Activated naive CD4-positive, alpha-beta T cell treated with Interleukin-2 at 50 U/mL for 16 hours (primary cell): ENCODE results near the gene LRP1.

Source experiments
- DNase-seq: peaks from one replicate; pipeline ENCODE4 v3.0.0-alpha.2; 2020

LRP1 gene

GRCh38 chr12:57198329-57198728 lies 70.0 kb downstream of the LRP1 start:
- DNase-seq: no peak

DNA sequence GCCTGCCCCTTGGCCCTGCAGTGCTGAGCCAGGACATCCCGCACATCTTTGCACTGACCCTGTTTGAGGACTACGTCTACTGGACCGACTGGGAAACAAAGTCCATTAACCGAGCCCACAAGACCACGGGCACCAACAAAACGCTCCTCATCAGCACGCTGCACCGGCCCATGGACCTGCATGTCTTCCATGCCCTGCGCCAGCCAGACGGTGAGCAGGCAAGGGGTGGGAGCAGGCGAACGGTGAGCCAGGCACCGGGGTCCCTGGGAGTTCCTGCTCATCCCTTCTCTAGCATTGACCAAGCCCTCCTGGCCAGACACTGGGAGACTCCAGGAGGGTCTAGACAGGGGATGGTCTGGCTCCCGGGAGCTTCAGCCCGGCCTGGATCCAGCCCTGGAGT lies 70.9 kb downstream of the LRP1 start:
- no peak for DNase-seq

- no peak for DNase-seq
These were observed 72.2 kb downstream of the LRP1 start for GRCh38 chr12:57200497-57200896.

DNA sequence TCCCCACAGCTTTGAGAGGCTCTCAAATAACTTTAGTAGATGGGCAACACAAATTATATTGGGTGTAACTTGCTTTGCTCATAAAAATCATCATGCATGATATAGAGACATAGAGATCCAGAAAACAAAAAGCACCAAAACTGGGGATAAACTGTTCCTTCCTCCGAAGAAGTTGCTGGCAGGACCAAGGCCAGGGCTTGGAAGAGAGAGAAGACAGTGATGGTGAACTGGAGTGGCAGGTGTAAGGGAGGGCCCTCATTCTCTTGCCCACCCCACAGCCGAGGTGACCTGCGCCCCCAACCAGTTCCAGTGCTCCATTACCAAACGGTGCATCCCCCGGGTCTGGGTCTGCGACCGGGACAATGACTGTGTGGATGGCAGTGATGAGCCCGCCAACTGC lies 72.9 kb downstream of the LRP1 start:
- no peak for DNase-seq

GRCh38 chr12:57201631-57202030 lies 73.3 kb downstream of the LRP1 start:
- DNase-seq: no peak

GRCh38 chr12:57202321-57202720 lies 74.0 kb downstream of the LRP1 start:
- no peak for DNase-seq

DNA sequence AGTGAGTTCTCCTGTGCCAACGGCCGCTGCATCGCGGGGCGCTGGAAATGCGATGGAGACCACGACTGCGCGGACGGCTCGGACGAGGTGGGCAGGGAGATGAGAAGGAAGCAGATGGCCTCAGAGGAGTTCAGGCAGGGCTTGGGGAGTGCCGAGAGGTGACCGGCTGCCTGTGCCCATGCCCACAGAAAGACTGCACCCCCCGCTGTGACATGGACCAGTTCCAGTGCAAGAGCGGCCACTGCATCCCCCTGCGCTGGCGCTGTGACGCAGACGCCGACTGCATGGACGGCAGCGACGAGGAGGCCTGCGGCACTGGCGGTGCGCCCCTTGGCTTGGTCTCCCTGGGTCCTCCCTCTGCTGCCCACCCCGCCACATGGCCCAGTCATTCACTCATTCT lies 74.9 kb downstream of the LRP1 start:
- DNase-seq: no peak

GRCh38 chr12:57203791-57204190 lies 75.5 kb downstream of the LRP1 start:
- no peak for DNase-seq

- DNase-seq: no peak
These were observed 76.2 kb downstream of the LRP1 start for GRCh38 chr12:57204454-57204853.

DNA sequence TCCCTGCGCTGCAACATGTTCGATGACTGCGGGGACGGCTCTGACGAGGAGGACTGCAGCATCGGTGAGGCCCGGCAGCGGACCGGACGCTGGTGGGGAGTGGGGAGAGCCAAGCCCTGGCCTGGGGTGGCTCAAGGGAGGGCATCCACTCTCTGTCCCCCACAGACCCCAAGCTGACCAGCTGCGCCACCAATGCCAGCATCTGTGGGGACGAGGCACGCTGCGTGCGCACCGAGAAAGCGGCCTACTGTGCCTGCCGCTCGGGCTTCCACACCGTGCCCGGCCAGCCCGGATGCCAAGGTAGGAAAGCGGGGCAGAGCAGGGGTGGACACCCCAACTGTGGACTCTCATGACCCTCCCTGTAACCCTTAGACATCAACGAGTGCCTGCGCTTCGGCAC lies 76.9 kb downstream of the LRP1 start:
- no peak for DNase-seq

GRCh38 chr12:57205931-57206330 lies 77.6 kb downstream of the LRP1 start:
- DNase-seq: no peak

- DNase-seq: no peak
These were observed 79.7 kb downstream of the LRP1 start for GRCh38 chr12:57207731-57208630.

GRCh38 chr12:57208631-57209282 lies 80.5 kb downstream of the LRP1 start:
- no peak for DNase-seq

- no peak for DNase-seq
These were observed 81.6 kb downstream of the LRP1 start for GRCh38 chr12:57209916-57210315.

DNA sequence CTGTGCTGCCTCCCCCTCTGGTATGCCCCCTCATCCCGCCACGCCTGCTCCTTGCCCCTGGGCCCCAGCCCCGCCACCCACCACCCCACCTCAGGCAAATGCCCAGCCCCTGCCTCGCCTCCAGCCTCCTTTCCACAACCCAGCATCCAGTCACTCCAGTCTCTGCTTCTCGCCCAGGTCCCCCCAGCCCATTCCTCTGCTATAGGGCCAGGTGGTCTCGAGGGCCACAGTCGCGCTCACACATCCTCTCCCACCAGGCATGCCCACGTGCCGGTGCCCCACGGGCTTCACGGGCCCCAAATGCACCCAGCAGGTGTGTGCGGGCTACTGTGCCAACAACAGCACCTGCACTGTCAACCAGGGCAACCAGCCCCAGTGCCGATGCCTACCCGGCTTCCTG lies 82.2 kb downstream of the LRP1 start:
- no peak for DNase-seq

DNA sequence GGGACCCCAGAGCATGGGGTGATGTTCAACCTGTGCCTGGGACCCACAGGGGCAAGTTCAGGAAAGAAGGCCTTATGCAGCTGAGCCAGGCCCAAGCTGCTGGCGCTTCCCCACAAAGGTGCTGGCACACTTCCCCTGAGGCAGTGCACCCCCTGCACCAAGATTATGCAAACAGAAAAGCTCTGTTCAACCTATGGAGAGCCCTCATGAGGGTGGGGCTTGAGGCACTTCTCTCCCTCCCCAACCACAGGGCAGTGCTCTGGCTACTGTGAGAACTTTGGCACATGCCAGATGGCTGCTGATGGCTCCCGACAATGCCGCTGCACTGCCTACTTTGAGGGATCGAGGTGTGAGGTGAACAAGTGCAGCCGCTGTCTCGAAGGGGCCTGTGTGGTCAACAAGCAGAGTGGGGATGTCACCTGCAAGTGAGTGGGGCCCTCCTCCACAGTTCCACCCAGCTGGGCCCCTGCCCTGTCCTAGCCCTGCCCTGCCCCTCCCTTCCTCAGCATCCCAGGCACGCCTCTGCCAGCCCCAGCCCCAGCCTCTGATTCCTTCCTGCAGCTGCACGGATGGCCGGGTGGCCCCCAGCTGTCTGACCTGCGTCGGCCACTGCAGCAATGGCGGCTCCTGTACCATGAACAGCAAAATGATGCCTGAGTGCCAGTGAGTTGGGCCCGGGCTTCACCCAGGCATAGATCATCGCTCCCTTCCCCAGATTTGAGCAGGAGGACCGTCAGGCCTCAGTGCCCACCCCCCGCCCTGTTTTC lies 82.8 kb downstream of the LRP1 start:
- DNase-seq: no peak

DNA sequence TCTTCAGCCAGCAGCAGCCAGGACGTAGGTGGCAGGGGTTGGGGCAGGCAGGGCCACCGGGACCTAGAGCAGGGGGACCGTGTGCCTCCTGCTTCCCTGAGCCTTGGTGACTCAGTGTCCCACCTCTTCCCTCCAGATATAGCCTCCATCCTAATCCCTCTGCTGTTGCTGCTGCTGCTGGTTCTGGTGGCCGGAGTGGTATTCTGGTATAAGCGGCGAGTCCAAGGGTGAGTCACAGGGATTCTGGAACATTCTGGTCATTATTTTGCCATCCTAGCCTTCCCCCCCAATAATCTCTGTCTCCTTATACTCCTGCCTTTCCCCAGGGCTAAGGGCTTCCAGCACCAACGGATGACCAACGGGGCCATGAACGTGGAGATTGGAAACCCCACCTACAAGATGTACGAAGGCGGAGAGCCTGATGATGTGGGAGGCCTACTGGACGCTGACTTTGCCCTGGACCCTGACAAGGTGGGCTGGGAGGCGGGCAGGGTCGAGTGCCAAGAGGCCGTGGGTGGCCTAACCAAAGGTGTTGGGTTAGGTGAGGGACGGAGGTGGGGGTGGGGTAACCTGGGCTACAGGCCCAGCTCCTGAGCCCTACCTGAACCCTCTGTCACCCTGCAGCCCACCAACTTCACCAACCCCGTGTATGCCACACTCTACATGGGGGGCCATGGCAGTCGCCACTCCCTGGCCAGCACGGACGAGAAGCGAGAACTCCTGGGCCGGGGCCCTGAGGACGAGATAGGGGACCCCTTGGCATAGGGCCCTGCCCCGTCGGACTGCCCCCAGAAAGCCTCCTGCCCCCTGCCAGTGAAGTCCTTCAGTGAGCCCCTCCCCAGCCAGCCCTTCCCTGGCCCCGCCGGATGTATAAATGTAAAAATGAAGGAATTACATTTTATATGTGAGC lies 83.8 kb downstream of the LRP1 start:
- DNase-seq: no peak

GRCh38 chr12:57212701-57213057 lies 84.4 kb downstream of the LRP1 start:
- no peak for DNase-seq

DNA sequence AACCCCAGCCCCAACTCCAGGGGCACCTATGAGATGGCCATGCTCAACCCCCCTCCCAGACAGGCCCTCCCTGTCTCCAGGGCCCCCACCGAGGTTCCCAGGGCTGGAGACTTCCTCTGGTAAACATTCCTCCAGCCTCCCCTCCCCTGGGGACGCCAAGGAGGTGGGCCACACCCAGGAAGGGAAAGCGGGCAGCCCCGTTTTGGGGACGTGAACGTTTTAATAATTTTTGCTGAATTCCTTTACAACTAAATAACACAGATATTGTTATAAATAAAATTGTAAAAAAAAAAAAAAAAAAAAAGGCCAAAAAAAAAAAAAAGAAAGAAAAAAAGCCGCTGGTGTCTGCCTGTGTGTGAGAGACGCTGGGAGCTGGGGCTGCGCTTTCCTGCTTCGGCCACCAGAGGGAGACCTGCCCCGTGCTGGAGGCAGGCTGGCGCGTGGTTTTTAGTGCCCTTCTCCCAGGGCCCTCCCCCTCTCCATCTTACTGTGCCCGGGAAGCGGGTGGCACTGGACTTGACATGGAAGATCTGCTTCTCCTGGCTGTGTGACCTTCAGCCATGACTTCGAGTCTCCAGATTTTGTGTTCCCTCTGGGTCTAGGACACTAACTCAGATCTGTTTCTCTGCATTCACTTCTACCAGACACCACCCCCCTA lies 84.9 kb downstream of the LRP1 start:
- DNase-seq: peak; percentile 86

- DNase-seq: no peak
These were observed 85.6 kb downstream of the LRP1 start for GRCh38 chr12:57213763-57214397.

DNA sequence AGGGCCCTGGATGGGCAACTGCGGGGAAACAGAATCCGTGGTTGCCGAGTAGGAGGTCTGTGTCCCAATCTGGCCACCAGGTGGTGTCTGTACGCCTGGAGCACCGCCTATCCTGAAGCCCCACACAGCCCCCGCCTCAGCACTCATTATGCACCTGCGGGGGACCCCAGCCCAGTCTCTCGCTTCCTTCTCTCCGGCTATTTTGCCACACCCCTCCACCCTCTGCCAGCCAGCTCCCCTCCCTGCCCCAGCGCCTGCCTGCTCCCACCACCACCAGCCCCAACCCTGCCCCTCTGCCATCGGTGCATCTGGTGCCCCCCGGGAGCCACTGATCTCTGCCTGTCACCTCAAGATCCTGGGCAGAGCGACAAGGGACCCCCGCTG lies 86.1 kb downstream of the LRP1 start:
- DNase-seq: peak; percentile 76

DNA sequence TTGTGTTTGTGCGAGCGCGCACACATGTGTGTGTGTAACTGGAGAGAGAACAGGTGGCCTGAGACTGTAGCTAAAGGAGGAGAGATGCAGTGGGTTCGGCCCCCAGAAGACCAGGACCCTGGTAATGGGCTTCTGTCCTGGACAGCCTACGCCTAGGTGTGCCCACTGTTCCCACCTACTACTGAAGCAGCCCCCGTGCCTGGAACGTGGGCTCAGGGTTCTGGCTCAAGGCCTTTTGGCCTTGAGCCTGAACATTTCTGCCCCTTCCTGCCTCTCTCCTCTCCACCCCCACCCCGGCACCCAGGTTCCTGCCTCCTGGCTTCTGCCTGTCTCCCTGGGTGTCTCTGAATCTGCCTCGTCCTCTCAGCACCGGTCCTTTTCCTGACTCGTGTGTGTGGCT lies 86.8 kb downstream of the LRP1 start:
- DNase-seq: no peak
